PFSK-1 (cell line): ENCODE results near the gene SFT2D1.

Experiments
- FOXP2 ChIP-seq: optimal IDR thresholded peaks from 2 replicates; pipeline ENCODE3; 2011; ENCODE audit warnings: borderline replicate concordance, control low read depth, inconsistent platforms; ENCODE audit not compliant: insufficient read depth; ENCODE audit errors: extremely low read length, extremely low read depth
- POLR2AphosphoS5 ChIP-seq: IDR thresholded peaks from 2 replicates; pipeline ENCODE4 v1.6.1; 2012; ENCODE audit warnings: low read depth, mild to moderate bottlenecking, control low read depth, low read length, moderate library complexity
- SIN3A ChIP-seq: IDR thresholded peaks from 2 replicates; pipeline ENCODE4 v1.6.1; 2012; ENCODE audit warnings: mild to moderate bottlenecking, low read length, moderate library complexity, borderline replicate concordance; ENCODE audit not compliant: insufficient read depth
- TAF1 ChIP-seq: IDR thresholded peaks from 2 replicates; pipeline ENCODE4 v1.6.1; 2012; ENCODE audit warnings: low read length, control low read depth, borderline replicate concordance; ENCODE audit not compliant: insufficient read depth
- TF ChIP-seq, protein P1 (sequence below), 2 experiments: IDR thresholded peaks; 2 replicates each; pipeline versions ENCODE4 v1.6.1 to v1.8.0; 2011 to 2012; ENCODE audit warnings: low read depth in 2 of 2, low read length in 2 of 2, control low read depth in 1 of 2, inconsistent platforms in 1 of 2, mild to moderate bottlenecking in 1 of 2, moderate library complexity in 1 of 2; ENCODE audit not compliant: insufficient read depth in 1 of 2

DNA sequence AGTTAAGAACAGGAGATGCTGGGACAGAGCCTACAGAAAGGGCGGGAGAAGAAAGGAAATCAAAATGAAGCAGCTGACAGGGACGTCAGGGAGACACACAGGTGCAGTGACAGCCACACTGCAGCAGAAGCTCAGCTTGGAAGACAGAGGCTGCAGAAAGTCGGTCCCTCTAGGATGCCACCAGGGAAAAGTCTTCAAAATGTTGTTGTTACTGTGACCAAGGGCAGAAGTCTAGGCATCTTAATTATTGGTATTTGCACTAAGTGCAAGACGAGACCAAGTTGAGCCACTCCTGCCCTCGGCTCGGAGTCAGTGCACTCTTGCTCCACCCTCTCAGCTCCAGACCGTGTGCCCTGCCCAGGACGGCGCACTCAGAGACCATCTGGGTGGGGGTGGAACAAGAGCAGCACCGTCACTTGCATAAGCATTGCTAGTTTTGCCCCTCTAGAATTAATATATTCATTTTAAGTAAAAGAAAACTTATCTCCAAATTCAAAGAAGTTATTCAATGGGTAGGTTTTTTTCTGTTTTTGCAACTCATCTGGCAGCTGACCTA lies 36.7 kb downstream of the SFT2D1 start:
- TF ChIP-seq SIN3A (no peak), POLR2AphosphoS5 (no peak), TAF1 (no peak), FOXP2 (no peak)
- TF ChIP-seq, protein P1, sequence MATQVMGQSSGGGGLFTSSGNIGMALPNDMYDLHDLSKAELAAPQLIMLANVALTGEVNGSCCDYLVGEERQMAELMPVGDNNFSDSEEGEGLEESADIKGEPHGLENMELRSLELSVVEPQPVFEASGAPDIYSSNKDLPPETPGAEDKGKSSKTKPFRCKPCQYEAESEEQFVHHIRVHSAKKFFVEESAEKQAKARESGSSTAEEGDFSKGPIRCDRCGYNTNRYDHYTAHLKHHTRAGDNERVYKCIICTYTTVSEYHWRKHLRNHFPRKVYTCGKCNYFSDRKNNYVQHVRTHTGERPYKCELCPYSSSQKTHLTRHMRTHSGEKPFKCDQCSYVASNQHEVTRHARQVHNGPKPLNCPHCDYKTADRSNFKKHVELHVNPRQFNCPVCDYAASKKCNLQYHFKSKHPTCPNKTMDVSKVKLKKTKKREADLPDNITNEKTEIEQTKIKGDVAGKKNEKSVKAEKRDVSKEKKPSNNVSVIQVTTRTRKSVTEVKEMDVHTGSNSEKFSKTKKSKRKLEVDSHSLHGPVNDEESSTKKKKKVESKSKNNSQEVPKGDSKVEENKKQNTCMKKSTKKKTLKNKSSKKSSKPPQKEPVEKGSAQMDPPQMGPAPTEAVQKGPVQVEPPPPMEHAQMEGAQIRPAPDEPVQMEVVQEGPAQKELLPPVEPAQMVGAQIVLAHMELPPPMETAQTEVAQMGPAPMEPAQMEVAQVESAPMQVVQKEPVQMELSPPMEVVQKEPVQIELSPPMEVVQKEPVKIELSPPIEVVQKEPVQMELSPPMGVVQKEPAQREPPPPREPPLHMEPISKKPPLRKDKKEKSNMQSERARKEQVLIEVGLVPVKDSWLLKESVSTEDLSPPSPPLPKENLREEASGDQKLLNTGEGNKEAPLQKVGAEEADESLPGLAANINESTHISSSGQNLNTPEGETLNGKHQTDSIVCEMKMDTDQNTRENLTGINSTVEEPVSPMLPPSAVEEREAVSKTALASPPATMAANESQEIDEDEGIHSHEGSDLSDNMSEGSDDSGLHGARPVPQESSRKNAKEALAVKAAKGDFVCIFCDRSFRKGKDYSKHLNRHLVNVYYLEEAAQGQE (IDR thresholded peaks at IDR 0.05; ENCODE audit: insufficient read depth in 1 of 2, low read depth in 2 of 2, low read length in 2 of 2) = no peak
